HepG2 (cell line): ENCODE results near the gene GPR17. TPM values are rescaled to one million over a fixed set of nuclear protein-coding genes. Genes with fewer than 3 reads are reported as not detected.

Experiments
- DMAP1 ChIP-seq: IDR thresholded peaks from 2 replicates; pipeline ENCODE4 v1.6.1; 2016
- NR2F6 ChIP-seq, 2 experiments: IDR thresholded peaks; 2 replicates each; pipeline ENCODE4 v1.6.1; 2016; ENCODE audit warnings: antibody characterized with exemption in 1 of 2, mild to moderate bottlenecking in 1 of 2
- NR3C1 ChIP-seq: sonication (generic); formaldehyde crosslinking; IDR thresholded peaks from 2 replicates; pipeline ENCODE4 v1.4.0; 2020; ENCODE audit warnings: missing genetic modification reagents
- POGZ ChIP-seq: sonication (generic); formaldehyde crosslinking; IDR thresholded peaks from 2 replicates; pipeline ENCODE4 v1.4.0; 2020; ENCODE audit warnings: mild to moderate bottlenecking, missing genetic modification reagents
- POLR2G ChIP-seq: fragments of 200-400 bp; formaldehyde crosslinking; IDR thresholded peaks from 2 replicates; pipeline ENCODE4 v1.6.1; 2018; ENCODE audit warnings: mild to moderate bottlenecking, low read depth, low read length, moderate library complexity
- TMF1 ChIP-seq: sonication (generic); formaldehyde crosslinking; IDR thresholded peaks from 2 replicates; pipeline ENCODE4 v1.8.1; 2022; ENCODE audit warnings: low read depth, missing genetic modification reagents
- ZFAT ChIP-seq: sonication (generic); formaldehyde crosslinking; conservative IDR thresholded peaks from 2 replicates; pipeline ENCODE4 v1.8.1; 2023; ENCODE audit warnings: missing genetic modification reagents, inconsistent platforms
- ZNF282 ChIP-seq: fragments of 450-650 bp; IDR thresholded peaks from 2 replicates; pipeline ENCODE4 v1.6.1; 2018; ENCODE audit not compliant: partially characterized antibody
- ZNF30 ChIP-seq: sonication (generic); formaldehyde crosslinking; IDR thresholded peaks from 2 replicates; pipeline ENCODE4 v1.5.0; 2020; ENCODE audit warnings: mild to moderate bottlenecking, missing genetic modification reagents
- ZNF496 ChIP-seq: sonication (generic); formaldehyde crosslinking; IDR thresholded peaks from 2 replicates; pipeline ENCODE4 v1.8.1; 2023; ENCODE audit warnings: mild to moderate bottlenecking, moderate library complexity, missing genetic modification reagents; ENCODE audit not compliant: insufficient replicate concordance
- ZNF605 ChIP-seq: sonication (generic); formaldehyde crosslinking; IDR thresholded peaks from 2 replicates; pipeline ENCODE4 v1.8.0; 2022; ENCODE audit warnings: mild to moderate bottlenecking, missing genetic modification reagents
- ZNF672 ChIP-seq: sonication (generic); formaldehyde crosslinking; IDR thresholded peaks from 2 replicates; pipeline ENCODE4 v1.8.1; 2022; ENCODE audit warnings: missing genetic modification reagents
- ZNF674 ChIP-seq: sonication (generic); formaldehyde crosslinking; IDR thresholded peaks from 2 replicates; pipeline ENCODE4 v1.5.0; 2020; ENCODE audit warnings: low read depth, mild to moderate bottlenecking, missing genetic modification reagents
- ZNF709 ChIP-seq: sonication (generic); formaldehyde crosslinking; IDR thresholded peaks from 2 replicates; pipeline ENCODE4 v1.5.0; 2020; ENCODE audit warnings: mild to moderate bottlenecking, missing genetic modification reagents
- ZNF773 ChIP-seq: sonication (generic); formaldehyde crosslinking; IDR thresholded peaks from 2 replicates; pipeline ENCODE4 v1.4.0; 2020; ENCODE audit warnings: missing genetic modification reagents, borderline replicate concordance
- ZNF776 ChIP-seq: sonication (generic); formaldehyde crosslinking; IDR thresholded peaks from 2 replicates; pipeline ENCODE4 v1.4.0; 2020; ENCODE audit warnings: mild to moderate bottlenecking, missing genetic modification reagents
- polyA plus RNA-seq, 8 experiments: library from polyadenylated mRNA; depleted of rRNA in 3 of 8; stranded (reverse) in 7 of 8; unstranded in 1 of 8; fragments of >200 nt; fragmentation: Illumina TruSeq in 4 of 8; extraction: Trizol in 4 of 8; gene quantifications; 2 replicates each; pipeline versions ENCODE4 v1.2.1 to v1.2.3, GENCODE V29; 2011 to 2016; ENCODE audit warnings: low read depth in 4 of 8, missing spikeins in 1 of 8, mixed read lengths in 1 of 8; ENCODE audit not compliant: insufficient read depth in 1 of 8
- total RNA-seq, 5 experiments: library from RNA; depleted of rRNA; stranded (reverse); fragments of >200 nt; fragmentation: Illumina TruSeq; extraction: Trizol; gene quantifications; 2 replicates each; pipeline ENCODE4 v1.2.3, GENCODE V29; 2016; ENCODE audit warnings: low read depth in 1 of 5
- TF ChIP-seq, protein P1 (sequence below): fragments of 450-650 bp; IDR thresholded peaks from 2 replicates; pipeline ENCODE4 v1.6.1; 2017; ENCODE audit warnings: mild to moderate bottlenecking
- TF ChIP-seq, protein P2 (sequence below): sonication (generic); formaldehyde crosslinking; IDR thresholded peaks from 2 replicates; pipeline ENCODE4 v1.5.1; 2020; ENCODE audit warnings: mild to moderate bottlenecking, missing genetic modification reagents, borderline replicate concordance
- TF ChIP-seq, protein P3 (sequence below): sonication (generic); formaldehyde crosslinking; IDR thresholded peaks from 2 replicates; pipeline ENCODE4 v1.5.0; 2020; ENCODE audit warnings: missing genetic modification reagents, mild to moderate bottlenecking, borderline replicate concordance
- TF ChIP-seq, protein P4 (sequence below): sonication (generic); formaldehyde crosslinking; IDR thresholded peaks from 2 replicates; pipeline ENCODE4 v1.9.0; 2021; ENCODE audit warnings: missing genetic modification reagents, mild to moderate bottlenecking, borderline replicate concordance

GPR17 gene
- total and polyA plus RNA-seq, 2 of the 13 experiments (the other 11 are each of a cell fraction or from before 2014, with no cell fraction given): not detected

DNA sequence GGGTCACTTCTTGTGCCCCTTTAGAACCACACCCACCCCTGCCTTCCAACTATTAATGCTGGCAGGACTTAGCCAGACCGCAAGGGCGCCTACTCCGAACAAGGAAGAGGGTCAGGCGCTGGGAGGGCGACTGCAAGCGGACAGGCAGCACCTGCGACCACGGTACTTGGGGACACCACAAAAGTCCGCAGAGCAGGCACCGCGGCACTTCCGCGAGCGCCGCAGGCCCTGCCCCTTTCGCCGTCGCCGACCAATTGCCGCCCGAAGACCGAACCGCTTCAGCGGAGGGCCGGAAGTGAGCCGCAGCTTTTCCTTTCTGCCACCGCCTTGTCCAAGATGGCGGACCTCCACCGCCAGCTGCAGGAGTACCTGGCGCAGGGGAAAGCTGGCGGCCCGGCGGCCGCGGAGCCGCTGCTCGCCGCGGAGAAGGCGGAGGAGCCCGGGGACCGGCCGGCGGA, 55.3 kb downstream of the GPR17 start, which contains the start of gene SFT2D3 (continued):
- no peak for TF ChIP-seq NR3C1 (CRISPR knock-in tag)
- TF ChIP-seq, protein P1, sequence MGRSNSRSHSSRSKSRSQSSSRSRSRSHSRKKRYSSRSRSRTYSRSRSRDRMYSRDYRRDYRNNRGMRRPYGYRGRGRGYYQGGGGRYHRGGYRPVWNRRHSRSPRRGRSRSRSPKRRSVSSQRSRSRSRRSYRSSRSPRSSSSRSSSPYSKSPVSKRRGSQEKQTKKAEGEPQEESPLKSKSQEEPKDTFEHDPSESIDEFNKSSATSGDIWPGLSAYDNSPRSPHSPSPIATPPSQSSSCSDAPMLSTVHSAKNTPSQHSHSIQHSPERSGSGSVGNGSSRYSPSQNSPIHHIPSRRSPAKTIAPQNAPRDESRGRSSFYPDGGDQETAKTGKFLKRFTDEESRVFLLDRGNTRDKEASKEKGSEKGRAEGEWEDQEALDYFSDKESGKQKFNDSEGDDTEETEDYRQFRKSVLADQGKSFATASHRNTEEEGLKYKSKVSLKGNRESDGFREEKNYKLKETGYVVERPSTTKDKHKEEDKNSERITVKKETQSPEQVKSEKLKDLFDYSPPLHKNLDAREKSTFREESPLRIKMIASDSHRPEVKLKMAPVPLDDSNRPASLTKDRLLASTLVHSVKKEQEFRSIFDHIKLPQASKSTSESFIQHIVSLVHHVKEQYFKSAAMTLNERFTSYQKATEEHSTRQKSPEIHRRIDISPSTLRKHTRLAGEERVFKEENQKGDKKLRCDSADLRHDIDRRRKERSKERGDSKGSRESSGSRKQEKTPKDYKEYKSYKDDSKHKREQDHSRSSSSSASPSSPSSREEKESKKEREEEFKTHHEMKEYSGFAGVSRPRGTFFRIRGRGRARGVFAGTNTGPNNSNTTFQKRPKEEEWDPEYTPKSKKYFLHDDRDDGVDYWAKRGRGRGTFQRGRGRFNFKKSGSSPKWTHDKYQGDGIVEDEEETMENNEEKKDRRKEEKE: no peak
- TF ChIP-seq, protein P2, sequence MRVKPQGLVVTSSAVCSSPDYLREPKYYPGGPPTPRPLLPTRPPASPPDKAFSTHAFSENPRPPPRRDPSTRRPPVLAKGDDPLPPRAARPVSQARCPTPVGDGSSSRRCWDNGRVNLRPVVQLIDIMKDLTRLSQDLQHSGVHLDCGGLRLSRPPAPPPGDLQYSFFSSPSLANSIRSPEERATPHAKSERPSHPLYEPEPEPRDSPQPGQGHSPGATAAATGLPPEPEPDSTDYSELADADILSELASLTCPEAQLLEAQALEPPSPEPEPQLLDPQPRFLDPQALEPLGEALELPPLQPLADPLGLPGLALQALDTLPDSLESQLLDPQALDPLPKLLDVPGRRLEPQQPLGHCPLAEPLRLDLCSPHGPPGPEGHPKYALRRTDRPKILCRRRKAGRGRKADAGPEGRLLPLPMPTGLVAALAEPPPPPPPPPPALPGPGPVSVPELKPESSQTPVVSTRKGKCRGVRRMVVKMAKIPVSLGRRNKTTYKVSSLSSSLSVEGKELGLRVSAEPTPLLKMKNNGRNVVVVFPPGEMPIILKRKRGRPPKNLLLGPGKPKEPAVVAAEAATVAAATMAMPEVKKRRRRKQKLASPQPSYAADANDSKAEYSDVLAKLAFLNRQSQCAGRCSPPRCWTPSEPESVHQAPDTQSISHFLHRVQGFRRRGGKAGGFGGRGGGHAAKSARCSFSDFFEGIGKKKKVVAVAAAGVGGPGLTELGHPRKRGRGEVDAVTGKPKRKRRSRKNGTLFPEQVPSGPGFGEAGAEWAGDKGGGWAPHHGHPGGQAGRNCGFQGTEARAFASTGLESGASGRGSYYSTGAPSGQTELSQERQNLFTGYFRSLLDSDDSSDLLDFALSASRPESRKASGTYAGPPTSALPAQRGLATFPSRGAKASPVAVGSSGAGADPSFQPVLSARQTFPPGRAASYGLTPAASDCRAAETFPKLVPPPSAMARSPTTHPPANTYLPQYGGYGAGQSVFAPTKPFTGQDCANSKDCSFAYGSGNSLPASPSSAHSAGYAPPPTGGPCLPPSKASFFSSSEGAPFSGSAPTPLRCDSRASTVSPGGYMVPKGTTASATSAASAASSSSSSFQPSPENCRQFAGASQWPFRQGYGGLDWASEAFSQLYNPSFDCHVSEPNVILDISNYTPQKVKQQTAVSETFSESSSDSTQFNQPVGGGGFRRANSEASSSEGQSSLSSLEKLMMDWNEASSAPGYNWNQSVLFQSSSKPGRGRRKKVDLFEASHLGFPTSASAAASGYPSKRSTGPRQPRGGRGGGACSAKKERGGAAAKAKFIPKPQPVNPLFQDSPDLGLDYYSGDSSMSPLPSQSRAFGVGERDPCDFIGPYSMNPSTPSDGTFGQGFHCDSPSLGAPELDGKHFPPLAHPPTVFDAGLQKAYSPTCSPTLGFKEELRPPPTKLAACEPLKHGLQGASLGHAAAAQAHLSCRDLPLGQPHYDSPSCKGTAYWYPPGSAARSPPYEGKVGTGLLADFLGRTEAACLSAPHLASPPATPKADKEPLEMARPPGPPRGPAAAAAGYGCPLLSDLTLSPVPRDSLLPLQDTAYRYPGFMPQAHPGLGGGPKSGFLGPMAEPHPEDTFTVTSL (CRISPR knock-in tag): no peak
- TF ChIP-seq ZNF773 (CRISPR knock-in tag): no peak
- TF ChIP-seq POGZ (CRISPR knock-in tag): peak; percentile 85
- TF ChIP-seq POLR2G: peak; percentile 98
- peak; percentile 8 for TF ChIP-seq TMF1
- TF ChIP-seq DMAP1: peak; percentile 84
- TF ChIP-seq ZFAT: no peak
- no peak for TF ChIP-seq NR2F6 (IDR thresholded peaks at IDR 0.05)
- TF ChIP-seq NR2F6 (CRISPR knock-in tag; IDR thresholded peaks at IDR 0.05): peak; percentile 47; the same call in 1 of the 2 replicates
- TF ChIP-seq ZNF496 (CRISPR knock-in tag): no peak
- no peak for TF ChIP-seq ZNF672
- TF ChIP-seq ZNF674: no peak
- peak; percentile 88 for TF ChIP-seq ZNF30 (CRISPR knock-in tag)
- TF ChIP-seq ZNF282: no peak
- TF ChIP-seq ZNF709 (CRISPR knock-in tag): peak; percentile 93
- no peak for TF ChIP-seq ZNF605 (CRISPR knock-in tag)
- TF ChIP-seq, protein P3, sequence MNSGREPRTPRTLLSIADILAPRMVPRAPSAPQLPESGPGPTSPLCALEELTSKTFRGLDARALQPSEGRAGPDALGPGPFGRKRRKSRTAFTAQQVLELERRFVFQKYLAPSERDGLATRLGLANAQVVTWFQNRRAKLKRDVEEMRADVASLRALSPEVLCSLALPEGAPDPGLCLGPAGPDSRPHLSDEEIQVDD (CRISPR knock-in tag): no peak
- TF ChIP-seq ZNF776: no peak
- TF ChIP-seq, protein P4, sequence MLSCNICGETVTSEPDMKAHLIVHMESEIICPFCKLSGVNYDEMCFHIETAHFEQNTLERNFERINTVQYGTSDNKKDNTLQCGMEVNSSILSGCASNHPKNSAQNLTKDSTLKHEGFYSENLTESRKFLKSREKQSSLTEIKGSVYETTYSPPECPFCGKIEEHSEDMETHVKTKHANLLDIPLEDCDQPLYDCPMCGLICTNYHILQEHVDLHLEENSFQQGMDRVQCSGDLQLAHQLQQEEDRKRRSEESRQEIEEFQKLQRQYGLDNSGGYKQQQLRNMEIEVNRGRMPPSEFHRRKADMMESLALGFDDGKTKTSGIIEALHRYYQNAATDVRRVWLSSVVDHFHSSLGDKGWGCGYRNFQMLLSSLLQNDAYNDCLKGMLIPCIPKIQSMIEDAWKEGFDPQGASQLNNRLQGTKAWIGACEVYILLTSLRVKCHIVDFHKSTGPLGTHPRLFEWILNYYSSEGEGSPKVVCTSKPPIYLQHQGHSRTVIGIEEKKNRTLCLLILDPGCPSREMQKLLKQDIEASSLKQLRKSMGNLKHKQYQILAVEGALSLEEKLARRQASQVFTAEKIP (CRISPR knock-in tag): no peak
